HUDEP-2 (cell line): Measurements from ENCODE around the gene ASCC3.

ENCODE experiments used
- DNase-seq, 76 experiments: peaks; one replicate each; lab custom pipeline; 2025; ENCODE audit not compliant: unreplicated experiment in 76 of 76; lab: John Stamatoyannopoulos, UW

Gene ASCC3

DNA sequence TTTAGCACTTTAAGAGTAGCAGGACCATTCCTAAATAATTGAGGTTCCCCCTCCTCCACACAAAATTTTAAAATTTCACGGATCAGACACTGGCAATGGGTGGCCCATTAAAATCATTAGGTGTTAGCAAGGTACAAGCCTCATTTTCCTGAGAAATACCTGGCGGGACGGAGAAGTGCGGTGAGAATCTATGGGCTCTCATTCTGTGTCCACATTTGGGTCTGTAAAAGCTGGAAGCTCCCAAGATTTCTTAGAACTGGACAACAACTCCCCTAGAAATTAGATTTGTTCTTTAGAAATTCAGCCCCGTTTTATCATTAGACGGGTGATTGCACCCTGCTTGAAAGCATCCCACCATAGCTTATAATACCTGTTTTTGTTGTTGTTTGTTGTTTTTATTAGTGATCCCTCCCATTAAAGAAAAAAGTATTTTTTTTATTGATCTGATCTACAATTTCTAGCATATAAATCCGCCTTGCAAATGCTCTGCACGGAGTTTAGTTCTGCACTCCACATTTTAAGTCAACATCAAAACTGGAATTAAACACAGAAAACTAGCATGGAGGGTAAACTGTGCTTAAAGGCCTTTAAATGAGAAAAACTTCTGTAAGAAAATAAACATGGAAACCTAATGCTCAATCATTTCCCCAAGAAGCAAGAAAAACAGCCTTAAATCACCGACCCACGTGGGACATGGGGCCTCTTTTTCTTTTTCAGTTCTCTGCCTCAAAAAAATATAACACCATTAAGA, 422.1 kb downstream of the ASCC3 start:
- no peak for DNase-seq
